Uterus (tissue), 4 donors: ENCODE measurements around the gene AASDHPPT. TPM values are rescaled to one million over a fixed set of nuclear protein-coding genes. Genes with fewer than 3 reads are reported as not detected.

Source experiments
- DNase-seq, 2 donors: peaks; one replicate each; pipeline ENCODE4 v3.0.0-alpha.2; 2019 to 2020
- H3K27ac ChIP-seq, 2 donors: fragments of 200-600 bp; sonication (generic); 1 replicate in 1 of 2; 2 replicates in 1 of 2; pipeline ENCODE4 v1.5.1; 2016 to 2018
- H3K27me3 ChIP-seq, 2 donors: fragments of 200-600 bp; sonication (generic); one replicate each; pipeline ENCODE4 v1.5.1; 2018 to 2019; ENCODE audit warnings: control low read depth in 1 of 2
- H3K36me3 ChIP-seq, 2 donors: fragments of 200-600 bp; sonication (generic); one replicate each; pipeline ENCODE4 v1.5.1; 2019; ENCODE audit warnings: control low read depth in 1 of 2
- H3K4me1 ChIP-seq, 2 donors: fragments of 200-600 bp; sonication (generic); one replicate each; pipeline ENCODE4 v1.5.1; 2018 to 2019; ENCODE audit warnings: control low read depth in 1 of 2
- H3K4me3 ChIP-seq, 2 donors: fragments of 200-600 bp; sonication (generic); 1 replicate in 1 of 2; 2 replicates in 1 of 2; pipeline ENCODE4 v1.5.1; 2018 to 2019; ENCODE audit warnings: mild to moderate bottlenecking in 1 of 2
- H3K9me3 ChIP-seq, 2 donors: fragments of 200-600 bp; sonication (generic); one replicate each; pipeline ENCODE4 v1.5.1; 2019; ENCODE audit warnings: control low read depth in 1 of 2
- POLR2A ChIP-seq, 2 donors: fragments of 450-650 bp; IDR thresholded peaks; one replicate each; pipeline ENCODE4 v1.6.1; 2016; ENCODE audit warnings: antibody characterized with exemption in 2 of 2, mild to moderate bottlenecking in 1 of 2, moderate library complexity in 1 of 2
- intact Hi-C: fragments of 100-400 bp; cut with DNase I; formaldehyde crosslinking; loops from one replicate; pipeline ENCODE4 v1.15.1; 2023; ENCODE audit warnings: low total_unique reads
- total RNA-seq, 4 donors: library from RNA; depleted of rRNA in 3 of 4; stranded (reverse); fragments of >200 nt in 3 of 4; gene quantifications; one replicate each; pipeline versions ENCODE4 v1.1.0 to v1.2.4, GENCODE V29; 2014 to 2023
- TF ChIP-seq, protein P1 (sequence below), 4 experiments: fragments of 200-600 bp in 2 of 4; fragments of 450-650 bp in 2 of 4; sonication (generic) in 2 of 4; IDR thresholded peaks; one replicate each; pipeline ENCODE4 v1.5.1; 2016 to 2019; ENCODE audit warnings: antibody characterized with exemption in 4 of 4, mild to moderate bottlenecking in 2 of 4, moderate library complexity in 1 of 4
- donor health status: DM: yes; HTN: yes; CAD: no.

Gene AASDHPPT
- total RNA-seq, 4 donors from 2014 or later = 5.9 to 87.0 (median 27.5) TPM

DNA sequence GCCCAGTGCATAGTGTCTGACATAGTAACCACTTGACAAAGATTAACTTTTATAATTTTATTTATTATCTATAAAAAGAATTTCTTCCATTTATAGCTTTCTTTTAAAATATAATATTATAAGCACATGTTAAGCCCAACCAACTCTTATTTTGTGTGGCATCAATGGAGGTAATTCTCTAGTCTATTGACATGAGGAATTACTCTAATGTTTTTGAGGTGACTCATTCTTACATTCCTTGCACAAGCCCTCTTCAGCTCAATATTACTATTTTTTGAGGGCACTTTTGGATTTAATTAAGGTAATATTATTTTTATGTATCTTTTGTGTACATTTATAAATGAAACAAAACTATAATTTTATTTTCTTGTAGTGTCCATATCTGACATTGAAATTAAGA, 59.6 kb downstream of the AASDHPPT start:
- intact Hi-C loops = no loop called here
- TF ChIP-seq, protein P1, sequence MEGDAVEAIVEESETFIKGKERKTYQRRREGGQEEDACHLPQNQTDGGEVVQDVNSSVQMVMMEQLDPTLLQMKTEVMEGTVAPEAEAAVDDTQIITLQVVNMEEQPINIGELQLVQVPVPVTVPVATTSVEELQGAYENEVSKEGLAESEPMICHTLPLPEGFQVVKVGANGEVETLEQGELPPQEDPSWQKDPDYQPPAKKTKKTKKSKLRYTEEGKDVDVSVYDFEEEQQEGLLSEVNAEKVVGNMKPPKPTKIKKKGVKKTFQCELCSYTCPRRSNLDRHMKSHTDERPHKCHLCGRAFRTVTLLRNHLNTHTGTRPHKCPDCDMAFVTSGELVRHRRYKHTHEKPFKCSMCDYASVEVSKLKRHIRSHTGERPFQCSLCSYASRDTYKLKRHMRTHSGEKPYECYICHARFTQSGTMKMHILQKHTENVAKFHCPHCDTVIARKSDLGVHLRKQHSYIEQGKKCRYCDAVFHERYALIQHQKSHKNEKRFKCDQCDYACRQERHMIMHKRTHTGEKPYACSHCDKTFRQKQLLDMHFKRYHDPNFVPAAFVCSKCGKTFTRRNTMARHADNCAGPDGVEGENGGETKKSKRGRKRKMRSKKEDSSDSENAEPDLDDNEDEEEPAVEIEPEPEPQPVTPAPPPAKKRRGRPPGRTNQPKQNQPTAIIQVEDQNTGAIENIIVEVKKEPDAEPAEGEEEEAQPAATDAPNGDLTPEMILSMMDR (IDR thresholded peaks at IDR 0.05) = no peak
- TF ChIP-seq POLR2A (IDR thresholded peaks at IDR 0.05) = no peak
- DNase-seq = no peak
- Histone ChIP-seq H3K4me1 (no peaks in the 10 kb centered on the region), H3K27me3 (no peaks in the 10 kb centered on the region), H3K4me3 (no peak overlapping the region), H3K9me3 (no peaks in the 10 kb centered on the region), H3K27ac (no peak overlapping the region), H3K36me3 (no peaks in the 10 kb centered on the region)

DNA sequence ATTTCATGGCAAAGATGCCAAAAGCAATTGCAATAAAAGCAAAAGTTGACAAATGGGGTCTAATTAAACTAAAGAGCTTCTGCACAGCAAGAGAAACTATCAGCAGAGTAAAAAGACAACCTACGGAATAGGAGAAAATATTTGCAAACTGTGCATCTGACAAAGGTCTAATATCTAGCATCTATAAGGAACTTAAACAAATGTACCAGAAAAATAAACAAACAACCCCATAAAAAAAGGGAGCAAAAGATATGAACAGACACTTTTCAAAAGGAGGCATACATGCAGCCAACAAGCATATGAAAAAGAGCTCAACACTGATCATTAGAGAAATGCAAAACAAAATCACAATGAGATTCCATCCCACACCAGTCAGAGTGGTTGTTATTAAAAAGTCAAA, 60.3 kb downstream of the AASDHPPT start:
- H3K9me3 ChIP-seq = no peaks in the 10 kb centered on the region
- H3K27me3 ChIP-seq = no peaks in the 10 kb centered on the region
- no peak overlapping the region for H3K27ac ChIP-seq
- no peaks in the 10 kb centered on the region for H3K4me1 ChIP-seq
- no peak overlapping the region for H3K4me3 ChIP-seq
- no peak for DNase-seq
- TF ChIP-seq POLR2A (IDR thresholded peaks at IDR 0.05) = no peak
- TF ChIP-seq, protein P1 (IDR thresholded peaks at IDR 0.05) = no peak
- H3K36me3 ChIP-seq = no peaks in the 10 kb centered on the region
- intact Hi-C loops = no loop called here

Other genes with a start within 250 kb of the AASDHPPT start
- gene MSANTD4, start 55.4 kb upstream of the AASDHPPT start, total RNA-seq = 10 to 100 TPM; 22.8 to 57.7 (median 31.6) TPM
- 10 to 100 TPM in 1 of 4 donors, 1 to 10 TPM in 3; 2.6 to 15.0 (median 8.5) TPM for gene KBTBD3, start 315 bp upstream of the AASDHPPT start, total RNA-seq